HG02840 (cell line): ENCODE measurements around the gene CLNK.
"Not testable (repeated sequence)": the region's sequence is repeated elsewhere in the genome, so short reads cannot be mapped to it uniquely, and the experiment has no call there.

Experiments used
- ATAC-seq: cut with Tn5 transposase; IDR thresholded peaks from one replicate; pipeline ENCODE4 v1.9.1; 2021; ENCODE audit warnings: mild to moderate bottlenecking, moderate library complexity, moderate number of reproducible peaks; ENCODE audit not compliant: unreplicated experiment, low FRiP score

CLNK gene

GRCh38 chr4:10620935-10621488 lies 63.6 kb downstream of the CLNK start:
- no peak for ATAC-seq

- ATAC-seq = no peak
Observed at GRCh38 chr4:10619855-10620254, 64.7 kb downstream of the CLNK start.

- no peak for ATAC-seq
Observed at GRCh38 chr4:10619220-10619619, 65.3 kb downstream of the CLNK start.

GRCh38 chr4:10614926-10615325 lies 69.6 kb downstream of the CLNK start:
- ATAC-seq = not testable (repeated sequence)

GRCh38 chr4:10613926-10614478 lies 70.6 kb downstream of the CLNK start:
- no peak for ATAC-seq

GRCh38 chr4:10612476-10612875 lies 72.1 kb downstream of the CLNK start:
- no peak for ATAC-seq

GRCh38 chr4:10611673-10612072 lies 72.9 kb downstream of the CLNK start:
- no peak for ATAC-seq

- ATAC-seq = no peak
Observed at GRCh38 chr4:10608501-10609219, 75.9 kb downstream of the CLNK start.

GRCh38 chr4:10607206-10607605 lies 77.4 kb downstream of the CLNK start:
- ATAC-seq = no peak

GRCh38 chr4:10606483-10607155 lies 77.9 kb downstream of the CLNK start:
- ATAC-seq = no peak

- ATAC-seq = no peak
Observed at GRCh38 chr4:10605746-10606482, 78.7 kb downstream of the CLNK start.

- ATAC-seq = no peak
Observed at GRCh38 chr4:10605031-10605430, 79.5 kb downstream of the CLNK start.

GRCh38 chr4:10599574-10599973 lies 85.0 kb downstream of the CLNK start:
- no peak for ATAC-seq

GRCh38 chr4:10598829-10599228 lies 85.7 kb downstream of the CLNK start:
- ATAC-seq = no peak

- ATAC-seq = no peak
Observed at GRCh38 chr4:10596586-10597290, 87.8 kb downstream of the CLNK start.

GRCh38 chr4:10593130-10593529 lies 91.4 kb downstream of the CLNK start:
- no peak for ATAC-seq

- no peak for ATAC-seq
Observed at GRCh38 chr4:10590896-10591295, 93.7 kb downstream of the CLNK start.

- no peak for ATAC-seq
Observed at GRCh38 chr4:10589799-10590198, 94.8 kb downstream of the CLNK start.

GRCh38 chr4:10589321-10589720 lies 95.2 kb downstream of the CLNK start:
- ATAC-seq = no peak

- ATAC-seq = no peak
Observed at GRCh38 chr4:10587697-10588096, 96.9 kb downstream of the CLNK start.
